NCI-H774 (cell line): ENCODE measurements around the gene FLRT2.

Source experiments
- DNase-seq: peaks from one replicate; lab custom pipeline; 2025; lab: John Stamatoyannopoulos, UW

Gene FLRT2, protein sequence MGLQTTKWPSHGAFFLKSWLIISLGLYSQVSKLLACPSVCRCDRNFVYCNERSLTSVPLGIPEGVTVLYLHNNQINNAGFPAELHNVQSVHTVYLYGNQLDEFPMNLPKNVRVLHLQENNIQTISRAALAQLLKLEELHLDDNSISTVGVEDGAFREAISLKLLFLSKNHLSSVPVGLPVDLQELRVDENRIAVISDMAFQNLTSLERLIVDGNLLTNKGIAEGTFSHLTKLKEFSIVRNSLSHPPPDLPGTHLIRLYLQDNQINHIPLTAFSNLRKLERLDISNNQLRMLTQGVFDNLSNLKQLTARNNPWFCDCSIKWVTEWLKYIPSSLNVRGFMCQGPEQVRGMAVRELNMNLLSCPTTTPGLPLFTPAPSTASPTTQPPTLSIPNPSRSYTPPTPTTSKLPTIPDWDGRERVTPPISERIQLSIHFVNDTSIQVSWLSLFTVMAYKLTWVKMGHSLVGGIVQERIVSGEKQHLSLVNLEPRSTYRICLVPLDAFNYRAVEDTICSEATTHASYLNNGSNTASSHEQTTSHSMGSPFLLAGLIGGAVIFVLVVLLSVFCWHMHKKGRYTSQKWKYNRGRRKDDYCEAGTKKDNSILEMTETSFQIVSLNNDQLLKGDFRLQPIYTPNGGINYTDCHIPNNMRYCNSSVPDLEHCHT

DNA sequence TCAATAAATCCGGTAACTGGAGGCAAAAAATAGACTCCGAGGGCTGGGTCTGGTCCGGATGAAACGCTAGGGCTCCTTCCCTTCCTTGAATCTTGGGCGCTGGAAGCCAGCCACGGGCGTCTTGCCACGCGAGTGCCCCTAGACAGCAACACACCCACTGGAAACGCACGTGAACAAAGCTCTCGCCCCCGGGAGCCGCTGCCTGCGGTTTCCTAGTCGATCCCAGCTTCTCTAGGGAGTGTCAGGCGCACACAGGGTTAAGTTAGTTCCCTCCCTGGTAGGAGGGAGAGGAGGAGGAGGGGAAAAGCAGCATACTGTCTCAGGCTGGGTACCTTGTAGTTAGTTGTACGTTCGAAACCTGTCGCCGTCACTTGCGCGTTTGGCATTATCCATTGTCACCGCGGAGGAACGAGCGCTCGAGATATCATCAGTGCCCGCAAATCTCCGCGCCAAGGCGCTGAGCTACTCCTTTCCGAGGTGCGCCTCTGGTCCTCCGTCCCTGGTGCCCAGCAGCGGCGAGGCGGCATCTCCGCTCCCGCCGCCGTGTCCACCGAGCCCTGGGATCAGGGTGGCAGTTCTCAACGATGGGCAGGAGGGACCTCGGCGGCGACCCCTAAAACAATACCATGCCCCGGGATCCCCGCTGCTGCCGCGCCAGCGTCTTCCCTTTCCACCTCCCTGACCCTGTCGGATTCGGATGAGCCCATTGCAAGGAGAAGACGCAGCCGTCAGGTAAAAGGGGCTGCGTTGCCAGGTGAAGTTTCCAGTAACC, at the start of gene FLRT2:
FLRT2 (plus strand) TSS at position 342 of the 772 bp plus-strand sequence. CDS start 91,371 bp downstream, outside the sequence.
- DNase-seq: no peak

DNA sequence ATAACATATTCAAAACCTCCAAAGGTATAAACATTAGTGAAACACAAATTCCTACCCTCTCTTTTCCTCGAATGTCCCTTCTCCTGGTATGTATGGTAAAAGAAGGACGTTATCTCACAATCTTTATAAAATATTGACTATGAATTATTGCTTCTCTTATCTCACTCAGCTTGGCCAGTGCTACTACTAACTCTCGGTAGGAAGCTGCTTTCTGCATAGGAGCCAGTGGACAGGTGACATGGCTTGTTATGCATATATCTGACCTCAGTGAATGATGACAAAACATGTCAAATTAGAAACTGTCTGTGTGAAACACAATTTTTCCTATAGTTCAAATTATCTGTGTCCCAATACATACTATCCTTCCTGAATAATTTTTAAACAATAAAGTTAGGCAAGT, 48.5 kb upstream of the FLRT2 start:
- DNase-seq: no peak

DNA sequence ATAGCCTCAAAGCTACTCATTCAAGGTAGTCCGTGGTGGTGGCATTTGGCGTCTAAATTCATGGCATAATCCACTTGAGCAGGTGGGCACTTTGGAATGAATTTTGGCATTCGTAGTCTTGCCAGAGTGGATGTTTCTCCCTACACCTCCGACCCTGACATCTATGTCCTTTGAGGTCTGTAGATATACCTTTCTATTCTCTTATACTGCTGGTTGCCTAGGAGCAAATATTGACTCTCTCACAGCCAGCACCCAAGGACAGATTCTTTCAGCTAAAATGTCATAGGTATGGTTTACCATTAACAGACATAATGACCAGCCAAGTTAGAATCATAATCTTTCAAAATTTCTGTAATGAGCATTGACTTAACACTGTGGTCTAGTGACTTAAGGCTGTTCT, 47.4 kb upstream of the FLRT2 start:
- DNase-seq: no peak

DNA sequence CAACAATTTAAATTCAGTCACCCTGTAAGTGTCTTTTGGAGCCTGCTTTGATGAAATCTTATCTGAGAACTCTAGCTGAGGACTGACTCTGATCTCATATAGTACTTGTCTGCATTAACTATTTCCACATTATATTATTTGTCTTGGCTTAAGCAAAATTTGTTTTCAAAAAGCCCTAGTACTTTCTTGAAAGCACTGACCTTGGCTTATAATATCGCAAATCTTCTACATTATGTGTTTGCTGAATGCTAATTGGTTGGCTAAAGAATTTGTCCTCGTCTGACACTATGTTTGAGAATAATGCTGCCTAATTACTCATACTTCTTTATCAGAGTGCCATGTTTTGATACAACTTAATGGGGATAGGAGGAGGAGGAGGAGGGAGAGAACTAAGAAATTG, 46.9 kb upstream of the FLRT2 start:
- no peak for DNase-seq

DNA sequence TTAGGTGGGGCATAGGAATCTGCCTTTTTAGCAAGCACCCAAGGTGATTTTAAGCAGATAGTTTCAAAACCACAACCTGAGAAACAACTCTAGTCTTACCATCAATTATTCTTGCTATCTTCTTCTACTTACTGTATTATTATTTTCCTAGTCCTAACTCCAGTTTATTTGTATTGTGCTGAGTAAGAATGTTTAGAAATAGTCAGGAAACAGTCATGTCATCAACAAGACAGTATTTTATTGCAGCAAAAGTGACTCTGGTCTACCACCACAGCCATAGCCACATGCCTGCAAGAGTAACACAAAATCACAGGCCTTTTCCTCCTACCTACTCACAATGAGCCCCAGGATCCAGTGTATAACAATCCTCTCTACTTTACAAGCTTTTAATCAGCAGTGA, 46.3 kb upstream of the FLRT2 start:
- DNase-seq: no peak

DNA sequence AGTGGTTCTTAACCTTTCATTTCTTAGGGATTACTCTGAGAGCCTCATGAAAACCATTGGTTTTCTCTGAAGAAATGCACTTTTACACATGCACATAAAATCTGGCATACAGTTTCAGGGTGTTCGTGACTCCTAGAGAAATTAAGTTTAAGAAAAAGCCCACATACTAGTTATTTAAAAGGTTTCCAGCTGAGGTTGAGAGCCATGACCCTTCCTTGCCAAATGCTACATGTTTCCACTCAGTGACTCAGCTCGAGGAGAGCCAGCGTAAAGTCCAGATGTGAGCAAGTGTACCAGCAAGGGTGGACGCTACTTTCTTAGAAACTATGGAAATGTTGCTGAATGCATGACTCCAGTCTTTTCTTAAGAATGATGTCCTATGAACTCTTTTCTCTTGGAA, 42.7 kb upstream of the FLRT2 start:
- no peak for DNase-seq

DNA sequence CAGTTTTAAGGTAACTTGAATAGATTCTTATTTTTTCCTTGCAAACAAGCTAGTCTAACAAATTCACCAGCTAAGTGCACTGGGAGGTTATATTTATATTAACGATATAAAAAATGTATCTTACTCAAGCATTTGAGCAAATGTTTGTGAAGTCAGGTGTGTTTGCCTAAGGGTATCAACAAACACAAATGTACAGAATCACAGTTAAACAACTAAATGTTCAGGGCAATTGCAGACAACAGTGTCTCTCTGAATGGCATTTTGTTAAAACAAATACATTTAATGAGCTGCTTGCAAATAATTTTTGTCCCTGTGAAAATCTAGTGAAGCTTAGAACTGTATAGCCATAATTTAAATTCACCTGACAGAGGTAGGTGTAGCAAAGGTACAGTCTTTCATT, 28.2 kb upstream of the FLRT2 start:
- DNase-seq: no peak

DNA sequence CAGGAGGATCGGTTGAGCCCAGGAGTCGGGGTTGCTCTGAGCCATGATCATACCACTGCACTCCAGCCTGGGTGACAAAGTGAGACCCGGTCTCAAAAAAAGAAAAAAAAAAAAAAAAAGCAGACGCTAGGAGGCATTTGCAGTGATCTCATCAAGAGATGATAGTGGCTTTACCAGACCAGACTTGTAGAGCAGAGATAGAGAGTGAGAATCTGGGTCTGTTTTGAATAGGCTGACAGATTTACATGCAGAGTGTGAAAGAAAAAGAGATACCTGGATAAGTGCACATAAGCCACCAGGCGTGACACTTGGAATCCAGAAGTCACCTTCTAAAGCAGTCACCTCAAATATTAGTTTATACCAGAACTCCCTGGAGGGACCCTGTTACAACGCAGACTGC, 21.1 kb upstream of the FLRT2 start:
- no peak for DNase-seq

DNA sequence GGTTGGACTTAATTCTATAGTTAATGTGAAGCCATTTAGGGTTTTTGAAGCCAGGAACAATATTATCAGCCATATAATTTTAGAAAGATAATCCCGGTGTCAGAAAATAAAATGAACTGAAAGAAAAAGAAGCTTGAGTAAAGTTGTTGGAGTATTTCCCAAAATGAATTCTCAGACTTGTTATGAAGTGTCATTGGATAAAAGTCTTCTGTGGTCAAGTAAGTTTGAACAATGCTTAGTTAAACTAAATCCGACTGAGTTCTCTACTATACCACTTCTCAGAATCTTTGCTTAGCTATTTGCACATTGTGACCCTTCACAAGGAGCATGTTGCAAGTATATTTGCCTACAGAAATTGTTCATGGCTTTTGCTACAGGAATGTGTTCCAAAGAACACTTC, 17.5 kb upstream of the FLRT2 start:
- DNase-seq: no peak

DNA sequence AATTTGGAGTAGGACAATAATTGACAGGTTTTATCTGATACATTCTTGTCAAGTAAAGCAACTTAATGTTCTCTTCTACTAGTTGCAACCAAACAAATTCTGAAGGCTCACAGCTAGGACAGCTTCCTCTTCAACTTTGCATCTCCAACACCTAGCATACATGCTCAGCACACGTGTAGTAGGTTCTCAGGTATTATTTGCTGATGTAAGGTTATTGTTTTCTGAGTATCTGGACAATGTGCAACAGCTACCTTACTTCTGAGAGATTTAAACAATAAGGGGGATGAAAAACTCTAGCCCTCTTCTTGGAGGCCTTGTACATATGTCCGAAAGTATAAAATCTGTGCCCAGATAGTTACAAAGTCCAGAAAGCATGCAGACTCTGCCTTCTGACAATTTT, 15.5 kb upstream of the FLRT2 start:
- DNase-seq: no peak

DNA sequence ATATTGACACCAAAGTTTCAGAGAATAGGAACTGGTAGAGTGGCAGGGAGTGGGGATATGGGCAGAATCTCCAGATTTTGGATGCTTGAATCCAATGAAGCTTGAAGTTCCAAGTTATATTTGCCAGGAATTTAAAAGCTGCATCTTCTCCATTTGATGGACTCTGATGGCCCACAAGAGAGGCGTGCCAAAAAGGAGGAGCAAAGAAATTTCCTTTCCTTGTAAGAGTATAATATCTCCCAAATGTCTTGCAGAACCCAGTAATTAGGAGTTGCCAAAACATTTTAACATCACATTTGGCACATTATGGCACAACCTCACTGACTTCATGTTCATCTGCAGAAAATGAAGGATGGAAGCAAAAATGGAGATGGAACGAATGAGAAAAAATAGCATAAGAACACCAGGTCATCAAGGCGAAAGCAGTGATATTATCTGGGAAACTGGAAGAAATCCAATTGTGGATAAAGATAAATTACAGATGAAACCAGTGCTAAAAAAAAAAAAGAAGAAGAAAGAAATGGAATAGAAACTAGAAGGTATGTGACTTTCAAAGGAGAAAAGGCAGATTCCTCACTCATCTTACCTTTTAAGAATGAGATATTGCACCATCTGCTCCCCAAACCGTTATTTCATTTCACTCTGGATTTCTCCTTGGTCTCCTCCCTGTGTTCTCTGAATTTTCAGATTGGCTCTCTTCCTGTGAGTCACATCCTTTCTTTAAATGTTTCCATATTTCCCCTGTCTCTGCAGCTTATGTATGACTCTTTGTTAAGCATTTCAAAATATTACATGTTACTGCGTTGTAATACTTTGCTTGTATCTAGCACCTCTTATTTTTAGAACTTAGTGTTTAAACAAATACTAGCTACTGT, 13.5 kb upstream of the FLRT2 start:
- no peak for DNase-seq

DNA sequence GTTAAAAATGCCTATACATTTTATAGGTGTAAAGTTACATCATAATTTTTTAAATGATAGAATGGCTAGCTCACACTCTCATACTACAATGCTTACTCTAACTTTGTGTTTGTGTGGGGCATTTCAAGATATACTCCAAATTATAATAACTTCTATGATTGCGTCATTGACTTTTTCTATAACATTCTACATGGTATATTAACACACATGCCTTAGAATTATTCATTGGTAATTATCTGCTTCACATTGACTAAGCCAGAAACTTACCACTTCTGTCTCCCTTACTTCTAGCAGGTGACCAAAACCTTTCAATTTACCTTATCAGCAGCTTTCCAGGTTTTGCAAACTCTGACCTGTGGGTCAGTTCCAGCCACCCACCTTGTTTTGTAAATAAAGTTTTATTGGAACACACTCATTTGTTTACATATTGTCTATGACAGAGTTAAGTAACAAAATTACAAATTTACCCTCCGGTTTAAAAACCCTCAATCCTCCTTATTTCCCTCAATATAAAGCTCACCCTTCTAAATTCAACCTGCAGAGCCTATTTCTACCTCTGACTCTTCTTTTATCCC, 12.7 kb upstream of the FLRT2 start:
- no peak for DNase-seq

DNA sequence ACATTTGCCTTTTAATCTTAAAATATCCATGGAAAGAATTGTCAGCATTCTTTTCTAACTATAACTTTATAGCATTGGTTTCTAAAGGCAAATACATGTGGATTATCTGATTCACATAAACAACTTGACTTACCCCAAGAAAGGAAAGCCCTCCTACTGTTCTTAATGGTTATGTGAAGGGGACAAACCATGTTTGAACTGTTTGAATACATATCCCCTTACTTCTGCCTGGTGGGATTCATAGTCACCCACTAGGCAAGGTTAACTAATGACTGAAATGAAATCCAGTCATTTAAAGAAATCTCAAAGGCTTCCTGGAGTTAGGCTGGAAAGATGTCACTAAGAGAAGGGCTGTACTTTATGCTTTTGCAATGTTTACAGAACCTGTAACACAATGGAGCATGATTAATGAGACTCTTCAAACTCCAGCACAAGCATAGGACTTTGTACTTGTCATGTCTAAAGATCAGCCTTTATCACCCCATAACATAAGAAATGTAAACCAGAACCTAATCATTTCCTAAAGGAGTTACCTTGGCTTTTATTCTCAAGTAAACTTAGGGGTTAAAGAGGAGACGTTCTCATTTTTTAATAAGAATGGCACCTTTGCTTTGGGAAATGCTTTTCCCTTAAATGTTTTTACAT, 10.2 kb upstream of the FLRT2 start:
- DNase-seq: no peak

DNA sequence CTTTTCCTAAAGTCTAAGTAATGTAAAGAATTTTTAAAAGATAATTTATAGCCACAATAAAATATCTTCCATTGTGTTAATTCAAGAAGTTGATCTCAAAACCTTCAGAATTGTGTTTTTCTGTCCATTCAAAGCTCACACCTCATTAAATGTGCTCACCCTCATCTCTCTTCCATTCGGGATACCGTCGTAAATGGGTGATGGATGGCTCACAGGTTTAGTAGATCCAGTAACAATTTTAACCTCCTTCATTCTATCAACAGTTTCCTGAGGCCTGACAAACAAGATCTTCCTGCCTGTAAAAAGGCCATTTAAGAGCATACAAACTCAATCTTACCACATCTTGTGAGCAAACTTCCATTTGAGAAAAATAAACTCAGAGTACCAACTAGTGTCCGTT, 9.4 kb upstream of the FLRT2 start:
- DNase-seq: no peak

DNA sequence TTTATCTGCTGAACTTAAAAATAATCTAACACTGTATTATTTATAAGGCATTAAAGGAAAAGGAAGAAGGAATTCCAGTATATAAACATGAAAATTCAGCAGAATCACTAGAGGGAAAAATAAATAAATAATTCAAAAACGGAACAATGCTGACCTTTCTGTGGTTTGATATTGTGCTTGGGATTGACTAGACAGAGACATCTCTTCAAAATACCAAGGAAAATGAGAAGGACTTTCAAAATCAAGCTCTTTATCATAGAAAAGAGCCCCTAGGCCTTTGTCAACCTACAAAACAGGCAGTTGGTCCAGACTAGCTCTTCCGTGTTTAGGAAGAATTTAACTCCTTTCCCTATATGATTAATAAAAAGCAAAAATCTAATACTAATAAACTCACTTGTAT, 6.3 kb upstream of the FLRT2 start:
- DNase-seq: no peak

DNA sequence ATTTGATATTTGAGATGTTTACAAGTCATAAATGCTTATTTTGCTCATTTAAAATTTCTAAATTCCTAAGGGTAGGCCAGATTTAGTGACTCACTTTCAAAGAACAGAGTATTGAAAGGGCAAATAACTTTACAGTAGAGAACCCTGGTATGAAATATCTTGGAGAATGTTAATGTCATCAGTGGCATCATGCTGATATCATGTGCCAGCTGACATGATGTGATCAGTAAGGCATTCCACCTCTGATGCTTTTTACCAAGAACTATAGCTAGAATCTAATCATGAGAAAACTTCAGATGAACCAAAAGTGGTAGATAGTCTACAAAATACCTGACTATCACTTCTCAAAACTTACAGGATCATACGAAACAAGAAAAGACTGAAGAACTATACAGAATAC, 2.9 kb upstream of the FLRT2 start:
- no peak for DNase-seq

DNA sequence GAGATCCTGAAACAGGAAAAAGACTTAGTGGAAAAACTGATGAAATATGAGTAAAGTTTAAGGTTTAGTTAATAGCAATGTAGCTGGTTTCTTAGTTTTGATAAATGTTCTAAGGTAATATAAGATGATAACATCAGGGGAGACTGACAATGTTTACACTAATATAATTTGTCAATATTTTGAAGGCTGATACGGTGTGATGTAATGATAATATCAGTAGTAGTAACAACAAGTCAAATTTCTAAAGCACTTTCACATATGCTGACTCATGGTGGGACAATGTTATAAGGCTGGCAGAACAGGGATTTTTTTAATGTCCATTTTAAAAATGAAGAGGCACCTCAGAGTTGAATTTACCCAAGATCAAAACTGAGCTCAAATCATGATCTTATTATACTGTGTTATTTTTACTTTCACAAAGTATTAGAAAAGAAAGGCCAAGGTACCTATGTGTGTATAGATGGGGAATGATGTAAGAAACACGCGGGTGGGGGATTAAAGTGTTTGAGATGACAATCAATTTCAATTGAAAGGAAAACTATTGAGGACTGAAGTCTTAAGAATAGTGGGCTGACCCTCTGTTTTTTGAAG, 2.4 kb upstream of the FLRT2 start:
- DNase-seq: no peak

DNA sequence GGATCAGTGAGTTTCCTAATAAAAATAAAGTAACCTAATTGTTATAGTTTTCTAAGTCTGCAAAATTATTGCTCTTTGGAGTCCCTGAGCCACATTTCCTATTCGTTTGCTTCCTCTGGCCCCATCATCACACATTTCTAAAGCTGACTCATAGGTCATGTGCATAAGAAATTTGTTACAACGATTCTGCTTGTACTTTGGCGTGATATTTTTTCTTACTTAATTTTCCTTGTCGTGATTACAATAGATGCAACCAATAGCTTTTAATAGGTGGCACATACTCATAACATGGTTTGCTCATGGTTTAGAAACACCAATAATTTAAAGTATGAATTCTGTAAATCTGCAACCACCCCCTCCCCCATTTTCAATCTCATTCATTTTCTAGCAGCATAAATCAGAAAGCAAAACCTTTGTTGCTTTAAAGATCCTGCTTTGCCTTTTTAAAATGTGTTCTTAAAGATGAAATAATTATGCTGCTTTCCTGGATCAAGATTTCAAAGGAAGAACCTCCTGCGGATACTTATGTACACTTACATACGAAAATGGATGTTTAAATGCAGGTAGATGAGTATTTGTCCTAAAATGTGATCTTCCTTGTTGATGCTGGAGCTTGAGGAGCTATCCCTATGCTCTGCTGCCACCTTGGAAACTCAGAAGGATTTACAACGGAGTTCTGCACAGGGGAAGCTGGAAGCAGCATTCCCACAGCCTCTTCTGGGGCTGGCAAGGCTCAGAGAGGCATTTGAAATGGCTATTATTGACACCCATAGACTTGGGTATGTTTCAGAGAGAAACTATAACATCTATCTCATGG, 1.7 kb upstream of the FLRT2 start:
- no peak for DNase-seq

DNA sequence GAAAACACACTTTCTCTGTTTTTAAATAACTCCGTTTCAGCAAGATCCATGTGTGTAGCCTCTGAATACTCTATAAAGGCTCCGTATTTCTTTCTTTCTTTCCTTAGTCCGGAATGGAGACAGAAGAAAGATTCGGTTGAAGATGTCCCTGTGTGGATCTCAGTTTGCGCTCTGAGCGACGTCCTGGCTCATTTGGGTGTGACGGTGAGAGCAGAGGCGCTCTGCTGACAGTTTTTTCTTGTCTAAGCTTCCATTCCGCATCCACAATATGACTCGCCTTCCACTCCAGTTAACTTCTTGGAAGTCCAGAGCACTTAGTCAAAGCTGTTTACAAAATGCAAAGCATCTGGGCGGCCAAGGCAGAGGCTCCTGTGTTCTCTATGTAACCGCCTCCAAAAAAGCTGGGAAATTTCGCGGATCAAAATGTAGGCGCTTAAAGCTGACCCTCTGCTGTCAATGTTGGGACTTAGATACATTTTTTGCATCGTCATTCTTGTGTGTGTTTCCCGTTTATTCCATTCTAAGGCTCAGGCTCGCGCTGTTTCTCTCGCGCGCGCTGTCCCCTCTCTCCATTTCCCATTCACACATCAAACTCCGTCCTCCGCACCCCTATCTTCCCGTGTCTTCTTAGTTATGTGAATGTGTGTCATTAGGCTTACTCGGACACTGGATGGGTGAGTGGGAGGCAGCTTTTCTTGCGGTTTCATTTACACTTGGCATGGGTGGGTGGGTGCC, 880 bp upstream of the FLRT2 start:
- DNase-seq: no peak
